ENCODE results near the gene DHFR2.
"Not testable (repeated sequence)": the region's sequence is repeated elsewhere in the genome, so short reads cannot be mapped to it uniquely, and the experiment has no call there.

The DHFR2 gene

DNA sequence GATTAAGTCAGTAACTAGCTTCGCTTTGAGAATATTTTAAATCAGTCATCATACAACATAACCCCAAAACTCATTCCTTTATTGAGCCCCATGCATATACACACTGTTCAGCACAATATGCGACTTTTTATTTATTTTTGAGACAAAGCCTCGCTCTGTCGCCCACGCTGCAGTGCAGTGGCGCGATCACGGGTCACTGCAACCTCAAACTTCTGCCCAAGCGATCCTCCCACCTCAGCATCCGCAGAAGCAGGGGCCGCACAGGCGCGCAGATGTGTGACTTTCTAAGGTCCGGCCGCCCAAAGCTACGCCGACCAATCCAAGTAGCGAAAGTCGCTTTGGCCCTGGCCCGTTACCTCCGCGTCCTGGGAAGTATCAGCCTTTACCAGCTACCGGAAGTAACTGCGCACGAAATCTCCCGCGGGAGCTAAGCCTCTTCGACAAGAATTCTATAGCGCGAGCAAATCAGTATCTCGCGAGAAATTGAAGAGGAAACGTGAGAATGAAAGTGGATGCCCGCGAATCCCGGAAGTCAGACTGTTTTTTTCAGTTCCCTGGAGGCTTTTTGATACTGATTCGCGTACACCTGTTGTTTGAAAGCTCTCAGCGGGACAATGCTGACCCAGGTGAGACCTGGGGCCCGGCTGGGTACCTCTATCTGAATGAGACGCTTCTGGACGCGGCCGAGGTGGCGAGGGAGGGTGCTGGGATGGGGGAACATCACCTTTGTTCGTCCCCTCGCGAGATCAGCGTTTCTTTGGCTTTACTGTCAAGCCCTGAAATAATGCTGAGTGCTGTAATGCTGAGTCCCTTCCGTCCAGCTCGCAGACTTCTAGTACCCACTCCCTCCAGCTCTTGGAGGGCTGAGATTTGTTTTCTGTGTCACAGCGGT, at the start of gene DHFR2, which contains the start of gene NSUN3:
Gene DHFR2, minus strand, starts transcription at position 404 of the 892 bp plus-strand sequence. CDS start 1,405 bp downstream, outside the sequence.
Gene NSUN3, plus strand, starts transcription at position 549 of the 892 bp plus-strand sequence. Its CDS starts 66 bp downstream, at position 615.
- peaks cover 16% of the 10 kb centered on the region for H3K36me3 Mint-ChIP-seq
- peak within 1 kb of the TSS; percentile 99 for H3K4me3 Mint-ChIP-seq
- peaks cover 62% of the 10 kb centered on the region for H3K4me1 Mint-ChIP-seq
- H3K27ac Mint-ChIP-seq, result peak within 1 kb of the TSS; percentile 99
- H3K27me3 Mint-ChIP-seq, result no peaks in the 10 kb centered on the region
- H3K9me3 Mint-ChIP-seq, result no peaks in the 10 kb centered on the region

GRCh38 chr3:94110854-94111253, 48.1 kb upstream of the DHFR2 start:
- Mint-ChIP-seq H3K4me3 (no peak overlapping the region), H3K9me3 (no peaks in the 10 kb centered on the region), H3K36me3 (peaks cover 9% of the 10 kb centered on the region), H3K4me1 (no peaks in the 10 kb centered on the region), H3K27ac (no peak overlapping the region), H3K27me3 (no peaks in the 10 kb centered on the region)

DNA sequence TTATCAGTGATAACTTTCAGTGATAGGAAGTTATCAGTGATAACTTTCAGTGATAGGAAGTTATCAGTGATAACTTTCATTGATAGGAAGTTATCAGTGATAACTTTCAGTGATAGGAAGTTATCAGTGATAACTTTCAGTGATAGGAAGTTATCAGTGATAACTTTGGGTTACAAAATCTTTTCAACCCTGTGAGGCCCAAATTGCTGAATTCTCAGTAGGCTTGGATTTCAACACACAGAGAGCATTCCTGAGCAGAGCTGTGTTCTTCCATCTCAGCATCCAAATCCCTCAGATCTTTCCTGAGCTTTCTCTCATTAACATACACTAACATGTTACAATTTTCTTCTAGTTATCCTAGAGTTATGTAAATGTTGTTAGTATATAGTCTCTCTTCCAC, 47.5 kb upstream of the DHFR2 start:
- H3K9me3 Mint-ChIP-seq, H3K27ac Mint-ChIP-seq, H3K4me3 Mint-ChIP-seq, H3K27me3 Mint-ChIP-seq, H3K36me3 Mint-ChIP-seq, H3K4me1 Mint-ChIP-seq: not testable (repeated sequence)

- Mint-ChIP-seq H3K27me3 (no peaks in the 10 kb centered on the region), H3K4me3 (no peak overlapping the region), H3K9me3 (no peaks in the 10 kb centered on the region), H3K4me1 (no peaks in the 10 kb centered on the region), H3K27ac (no peak overlapping the region), H3K36me3 (peaks cover 7% of the 10 kb centered on the region)
Measured at GRCh38 chr3:94106268-94106667, 43.6 kb upstream of the DHFR2 start.

DNA sequence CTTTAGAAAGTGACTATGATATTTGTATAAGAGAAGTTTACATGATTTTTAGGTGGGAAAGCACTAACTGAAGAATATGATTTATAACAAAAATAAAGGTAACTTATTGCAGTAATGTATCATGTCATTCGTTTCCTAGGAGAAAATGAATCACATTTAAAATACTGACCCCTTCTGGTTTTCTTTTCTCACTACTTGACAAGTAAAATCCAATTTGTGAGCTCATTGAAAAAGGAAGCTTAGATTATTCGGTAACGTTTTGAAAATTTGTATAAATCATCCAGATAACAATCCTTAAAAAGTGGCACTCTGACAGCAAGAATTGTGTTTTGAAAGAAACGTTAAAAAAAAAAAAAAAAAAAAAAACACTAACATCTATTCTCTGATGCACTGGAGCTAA, 39.1 kb upstream of the DHFR2 start:
- peaks cover 18% of the 10 kb centered on the region for H3K36me3 Mint-ChIP-seq

GRCh38 chr3:94099311-94099710, 36.6 kb upstream of the DHFR2 start:
- peaks cover 14% of the 10 kb centered on the region for H3K36me3 Mint-ChIP-seq
- no peak overlapping the region for H3K4me3 Mint-ChIP-seq
- H3K27ac Mint-ChIP-seq, result no peak overlapping the region

More for the DNA sequence above, 39.1 kb upstream of the DHFR2 start:
- H3K27me3 Mint-ChIP-seq, result no peaks in the 10 kb centered on the region
- no peaks in the 10 kb centered on the region for H3K9me3 Mint-ChIP-seq
- H3K4me3 Mint-ChIP-seq, result no peak overlapping the region
- H3K27ac Mint-ChIP-seq, result no peak overlapping the region
- H3K4me1 Mint-ChIP-seq, result no peaks in the 10 kb centered on the region

GRCh38 chr3:94098452-94098851, 35.7 kb upstream of the DHFR2 start:
- Mint-ChIP-seq H3K27ac (no peak overlapping the region), H3K4me3 (no peak overlapping the region), H3K4me1 (no peaks in the 10 kb centered on the region), H3K27me3 (no peaks in the 10 kb centered on the region), H3K9me3 (no peaks in the 10 kb centered on the region), H3K36me3 (peaks cover 16% of the 10 kb centered on the region)

More at GRCh38 chr3:94099311-94099710, 36.6 kb upstream of the DHFR2 start:
- H3K27me3 Mint-ChIP-seq, result no peaks in the 10 kb centered on the region
- H3K9me3 Mint-ChIP-seq, result no peaks in the 10 kb centered on the region
- no peaks in the 10 kb centered on the region for H3K4me1 Mint-ChIP-seq

DNA sequence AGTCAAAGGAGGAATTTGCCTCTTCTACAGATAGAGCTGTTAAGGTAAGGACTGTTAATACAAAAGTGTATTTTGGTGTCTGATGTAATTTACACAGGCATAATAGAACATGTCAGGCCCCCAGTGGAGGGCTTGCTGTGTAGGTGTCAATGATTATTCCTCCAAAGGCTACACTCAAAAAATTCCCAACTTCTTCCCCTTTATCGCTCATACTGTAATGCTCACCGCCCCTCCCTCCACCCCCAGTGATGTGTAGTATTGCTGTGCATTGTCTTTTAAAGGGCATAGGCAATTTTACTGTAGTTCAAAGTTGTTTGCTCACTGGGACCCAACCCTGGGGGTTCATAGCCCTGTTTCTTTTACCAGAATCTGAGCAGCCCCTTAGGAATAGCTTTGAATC, 32.4 kb upstream of the DHFR2 start:
- H3K27me3 Mint-ChIP-seq, result no peaks in the 10 kb centered on the region
- H3K4me3 Mint-ChIP-seq, result no peak overlapping the region
- peaks cover 21% of the 10 kb centered on the region for H3K36me3 Mint-ChIP-seq
- H3K9me3 Mint-ChIP-seq, result no peaks in the 10 kb centered on the region
- H3K4me1 Mint-ChIP-seq, result no peaks in the 10 kb centered on the region
- H3K27ac Mint-ChIP-seq, result no peak overlapping the region

- H3K36me3 Mint-ChIP-seq, result peaks cover 24% of the 10 kb centered on the region
Measured at GRCh38 chr3:94093151-94093550, 30.4 kb upstream of the DHFR2 start.

GRCh38 chr3:94092086-94092485, 29.4 kb upstream of the DHFR2 start:
- Mint-ChIP-seq H3K9me3 (no peaks in the 10 kb centered on the region), H3K27me3 (no peaks in the 10 kb centered on the region), H3K36me3 (peaks cover 16% of the 10 kb centered on the region), H3K27ac (no peak overlapping the region), H3K4me3 (no peak overlapping the region), H3K4me1 (peaks cover 4% of the 10 kb centered on the region)

More at GRCh38 chr3:94093151-94093550, 30.4 kb upstream of the DHFR2 start:
- Mint-ChIP-seq H3K4me3 (no peak overlapping the region), H3K4me1 (peaks cover under 1% of the 10 kb centered on the region), H3K9me3 (no peaks in the 10 kb centered on the region), H3K27me3 (no peaks in the 10 kb centered on the region), H3K27ac (no peak overlapping the region)

DNA sequence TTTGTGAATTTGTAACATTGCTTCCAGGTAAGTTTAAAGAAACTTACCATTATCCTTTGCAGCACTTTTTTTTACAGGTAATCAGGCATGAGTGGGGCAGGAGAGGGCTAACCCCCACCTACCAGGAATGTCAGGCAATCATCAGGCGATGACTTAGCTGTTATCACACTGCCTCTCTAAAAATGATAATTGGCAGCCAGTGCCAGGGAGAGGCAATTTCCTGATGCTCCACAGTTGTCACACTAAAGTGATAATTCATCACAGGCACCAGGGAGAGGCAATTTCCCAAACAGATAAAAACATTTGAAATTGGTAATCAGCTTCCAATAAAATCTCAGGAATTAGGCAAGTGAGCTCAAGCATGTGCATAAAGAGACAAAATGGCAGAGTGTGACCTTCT, 26.4 kb upstream of the DHFR2 start:
- Mint-ChIP-seq H3K9me3 (no peaks in the 10 kb centered on the region), H3K27ac (no peak overlapping the region), H3K4me3 (no peak overlapping the region), H3K27me3 (no peaks in the 10 kb centered on the region), H3K4me1 (peaks cover 5% of the 10 kb centered on the region), H3K36me3 (peaks cover 17% of the 10 kb centered on the region)

DNA sequence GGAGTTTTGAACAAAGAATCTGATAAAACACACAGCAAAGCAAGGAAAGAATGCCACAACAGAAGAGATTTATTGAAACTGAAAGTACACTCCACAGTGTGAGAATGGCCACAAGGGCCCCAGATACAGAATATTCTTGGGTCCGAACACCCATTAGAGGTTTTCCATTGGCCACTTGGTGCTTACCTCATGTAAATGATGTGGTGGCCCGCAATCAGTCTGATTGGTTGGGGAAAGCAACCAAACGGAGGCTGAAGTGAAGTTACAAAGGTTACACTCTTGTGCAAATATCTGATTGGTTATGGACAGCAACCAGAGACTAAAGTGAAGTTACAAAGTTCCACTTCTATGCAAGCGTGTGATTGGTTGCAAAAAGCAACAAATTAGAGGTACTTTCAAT, 20.5 kb upstream of the DHFR2 start:
- H3K36me3 Mint-ChIP-seq, result peaks cover 14% of the 10 kb centered on the region
- H3K4me1 Mint-ChIP-seq, result peaks cover 40% of the 10 kb centered on the region
- no peaks in the 10 kb centered on the region for H3K9me3 Mint-ChIP-seq
- H3K27me3 Mint-ChIP-seq, result no peaks in the 10 kb centered on the region
- no peak overlapping the region for H3K27ac Mint-ChIP-seq
- H3K4me3 Mint-ChIP-seq, result no peak overlapping the region

GRCh38 chr3:94082391-94082937, 19.7 kb upstream of the DHFR2 start:
- Mint-ChIP-seq H3K4me3 (no peak overlapping the region), H3K9me3 (no peaks in the 10 kb centered on the region), H3K4me1 (peaks cover 44% of the 10 kb centered on the region), H3K27me3 (no peaks in the 10 kb centered on the region), H3K36me3 (peaks cover 19% of the 10 kb centered on the region), H3K27ac (no peak overlapping the region)

DNA sequence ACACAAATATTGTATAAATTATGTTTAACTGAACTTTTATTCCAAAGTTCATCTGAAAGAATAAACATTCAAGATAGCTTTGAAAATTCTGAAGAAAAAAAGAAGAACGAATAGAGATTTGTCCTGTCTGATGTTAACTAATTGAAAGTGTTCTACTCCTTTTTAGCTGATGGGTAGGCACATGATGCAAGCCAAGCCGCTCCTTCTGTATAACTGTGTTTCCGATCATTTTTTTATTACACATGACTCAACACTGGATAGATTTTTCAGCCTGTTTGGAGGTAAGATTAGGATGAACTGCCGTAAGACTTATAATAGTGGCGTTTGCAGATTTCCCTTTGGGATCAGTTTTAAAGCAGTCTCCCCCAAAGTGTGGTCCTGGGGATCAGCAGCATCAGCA, 19.2 kb upstream of the DHFR2 start:
- Mint-ChIP-seq H3K4me3 (no peak overlapping the region), H3K36me3 (peaks cover 19% of the 10 kb centered on the region), H3K4me1 (peaks cover 50% of the 10 kb centered on the region), H3K27me3 (no peaks in the 10 kb centered on the region), H3K9me3 (no peaks in the 10 kb centered on the region), H3K27ac (no peak overlapping the region)

- Mint-ChIP-seq H3K4me1 (peaks cover 61% of the 10 kb centered on the region), H3K36me3 (peaks cover 18% of the 10 kb centered on the region)
- not testable (repeated sequence) for H3K27ac Mint-ChIP-seq, H3K27me3 Mint-ChIP-seq, H3K9me3 Mint-ChIP-seq, H3K4me3 Mint-ChIP-seq
Measured at GRCh38 chr3:94080552-94080951, 17.8 kb upstream of the DHFR2 start.

- H3K36me3 Mint-ChIP-seq, result peaks cover 30% of the 10 kb centered on the region
- H3K4me1 Mint-ChIP-seq, result peaks cover 89% of the 10 kb centered on the region
- no peaks in the 10 kb centered on the region for H3K9me3 Mint-ChIP-seq
- no peak overlapping the region for H3K4me3 Mint-ChIP-seq
- no peak overlapping the region for H3K27ac Mint-ChIP-seq
- H3K27me3 Mint-ChIP-seq, result no peaks in the 10 kb centered on the region
Measured at GRCh38 chr3:94076055-94076454, 13.3 kb upstream of the DHFR2 start.
